Upper lobe of left lung (tissue), 4 donors: ENCODE results near the gene LPAR6.

Experiments used
- CTCF ChIP-seq, 6 experiments: fragments of 450-650 bp in 4 of 6; fragments of 200-600 bp in 2 of 6; sonication (generic) in 2 of 6; IDR thresholded peaks; one replicate each; pipeline ENCODE4 v1.5.1; 2016 to 2019; ENCODE audit warnings: antibody characterized with exemption in 6 of 6
- EP300 ChIP-seq, 4 donors: sonication (generic); formaldehyde crosslinking; IDR thresholded peaks; one replicate each; pipeline ENCODE4 v1.5.1; 2017; ENCODE audit warnings: antibody characterized with exemption in 4 of 4, control low read depth in 2 of 4
- POLR2A ChIP-seq, 4 donors: fragments of 450-650 bp; IDR thresholded peaks; one replicate each; pipeline ENCODE4 v1.5.1; 2016 to 2017; ENCODE audit warnings: antibody characterized with exemption in 4 of 4, mild to moderate bottlenecking in 2 of 4

- TF ChIP-seq POLR2A (IDR thresholded peaks at IDR 0.05), result no peak
- TF ChIP-seq CTCF (IDR thresholded peaks at IDR 0.05), result no peak
- TF ChIP-seq EP300 (IDR thresholded peaks at IDR 0.05), result no peak
These were observed 13.1 kb upstream of the LPAR6 start for GRCh38 chr13:48426052-48426451.
